HG02759 (cell line): Measurements from ENCODE around the gene PAPPA2.

Experiments used
- ATAC-seq: cut with Tn5 transposase; IDR thresholded peaks from one replicate; pipeline ENCODE4 v1.9.1; 2021; ENCODE audit warnings: mild to moderate bottlenecking, moderate library complexity; ENCODE audit not compliant: unreplicated experiment

PAPPA2 gene

GRCh38 chr1:176884911-176885310 lies 421.9 kb downstream of the PAPPA2 start:
- ATAC-seq = no peak

GRCh38 chr1:176885341-176885740 lies 422.4 kb downstream of the PAPPA2 start:
- ATAC-seq = no peak

- ATAC-seq = no peak
Measured at GRCh38 chr1:176885751-176886150, 422.8 kb downstream of the PAPPA2 start.

- ATAC-seq = no peak
Measured at GRCh38 chr1:176888471-176889032, 425.6 kb downstream of the PAPPA2 start.

- ATAC-seq = no peak
Measured at GRCh38 chr1:176893625-176894352, 430.8 kb downstream of the PAPPA2 start.

- no peak for ATAC-seq
Measured at GRCh38 chr1:176894450-176894849, 431.5 kb downstream of the PAPPA2 start.
